GM19099 (cell line): Measurements from ENCODE around the gene HNRNPA0.

Experiments
- POLR2A ChIP-seq: IDR thresholded peaks from 3 replicates; pipeline ENCODE4 v1.6.1; 2011; ENCODE audit warnings: low read depth; ENCODE audit not compliant: insufficient read length; ENCODE audit errors: extremely low read depth

HNRNPA0 gene

DNA sequence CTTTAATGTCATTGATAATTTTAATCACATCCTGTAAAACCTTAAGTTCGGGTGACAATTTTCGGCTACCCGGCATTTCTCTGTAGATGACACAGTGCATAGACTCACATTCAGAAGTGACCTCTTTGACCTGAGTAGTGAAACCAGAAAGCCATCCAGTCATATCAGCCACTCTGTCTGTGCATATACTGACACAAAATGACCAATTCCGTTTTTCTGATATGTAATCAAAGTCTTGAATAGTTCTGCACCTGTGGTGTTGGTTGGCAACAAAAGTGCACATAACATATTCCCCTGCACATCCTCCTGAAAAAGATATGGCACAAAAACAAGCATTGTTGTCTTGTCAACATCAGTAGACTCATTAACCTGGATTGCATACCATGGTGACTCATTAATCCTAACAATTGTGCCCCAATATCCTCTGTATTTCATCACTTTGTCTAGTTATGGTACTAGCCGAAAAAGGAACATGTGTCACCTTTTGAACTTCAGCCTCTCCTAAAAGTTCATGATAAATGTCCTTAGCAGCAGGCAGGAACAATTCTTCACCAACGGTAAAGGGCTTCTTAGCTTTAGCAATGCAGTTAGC is 4.6 kb upstream of the HNRNPA0 start:
- TF ChIP-seq POLR2A, result no peak

DNA sequence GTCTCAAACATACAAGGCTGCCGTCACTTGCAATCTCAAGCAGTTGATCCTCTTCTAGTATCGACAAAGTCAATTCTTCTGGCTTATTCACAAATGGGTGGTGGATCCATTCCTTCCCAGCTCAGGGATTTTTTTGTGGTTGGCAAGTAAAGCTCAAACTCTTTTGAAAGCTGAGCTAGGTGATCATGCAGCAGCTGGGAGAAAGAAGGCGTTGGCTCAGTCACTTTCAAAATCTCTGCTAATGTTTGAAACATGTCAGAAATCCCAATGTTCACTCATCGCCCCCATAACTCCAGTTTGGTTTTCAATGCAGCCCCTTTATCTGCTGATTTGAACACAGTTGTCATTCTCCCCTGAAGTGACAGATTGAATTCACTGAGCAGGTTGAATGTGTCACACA is 4.0 kb upstream of the HNRNPA0 start:
- TF ChIP-seq POLR2A, result no peak

GRCh38 chr5:137757634-137758033 is 3.5 kb upstream of the HNRNPA0 start:
- TF ChIP-seq POLR2A, result no peak

DNA sequence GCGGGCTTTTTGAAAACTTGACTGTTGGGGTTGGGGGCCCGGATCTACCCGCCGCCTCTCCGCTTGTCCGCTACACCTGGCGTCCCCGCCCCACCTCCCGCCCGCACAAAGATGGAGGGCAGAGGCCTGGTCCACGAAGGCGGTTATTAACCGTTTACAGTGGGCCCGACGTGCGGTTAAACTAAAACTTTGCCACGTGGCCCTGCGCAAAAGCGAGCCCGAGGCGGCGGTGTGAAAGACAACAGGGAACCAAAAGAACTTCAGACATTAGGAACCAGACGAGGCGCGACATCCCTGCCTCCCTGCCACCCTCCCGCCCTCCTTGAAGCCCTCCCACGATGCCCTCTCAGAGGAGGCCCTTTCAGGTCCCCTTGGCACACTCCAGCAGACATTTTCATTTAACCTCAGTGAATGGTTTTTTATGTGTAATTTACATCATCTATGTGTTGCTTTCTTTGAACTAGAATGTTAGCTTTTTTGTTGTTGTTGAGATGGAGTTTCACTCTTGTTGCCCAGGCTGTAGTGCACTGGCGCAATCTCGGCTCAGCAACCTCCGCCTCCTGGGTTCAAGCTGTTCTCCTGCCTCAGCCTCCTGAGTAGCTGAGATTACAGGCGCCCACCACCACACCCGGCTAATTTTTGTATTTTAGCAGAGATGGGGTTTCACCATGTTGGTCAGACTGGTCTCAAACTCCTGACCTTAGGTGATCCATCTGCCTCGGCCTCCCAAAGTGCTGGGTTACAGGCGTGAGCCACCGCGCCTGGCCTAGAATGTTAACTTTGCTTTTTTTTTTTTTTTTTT is 999 bp upstream of the HNRNPA0 start:
- TF ChIP-seq POLR2A, result no peak

- no peak for TF ChIP-seq POLR2A
Measured at GRCh38 chr5:137753691-137754187, 424 bp downstream of the HNRNPA0 start.

- no peak for TF ChIP-seq POLR2A
Measured at GRCh38 chr5:137752905-137753690, 1.1 kb downstream of the HNRNPA0 start.

GRCh38 chr5:137751869-137752491 is 2.2 kb downstream of the HNRNPA0 start:
- no peak for TF ChIP-seq POLR2A

- TF ChIP-seq POLR2A, result no peak
Measured at GRCh38 chr5:137750436-137750835, 3.7 kb downstream of the HNRNPA0 start.

GRCh38 chr5:137747848-137748247 is 6.3 kb downstream of the HNRNPA0 start:
- no peak for TF ChIP-seq POLR2A

- TF ChIP-seq POLR2A, result no peak
Measured at GRCh38 chr5:137743031-137743640, 11.0 kb downstream of the HNRNPA0 start.

GRCh38 chr5:137741718-137742117 is 12.4 kb downstream of the HNRNPA0 start:
- TF ChIP-seq POLR2A, result no peak

DNA sequence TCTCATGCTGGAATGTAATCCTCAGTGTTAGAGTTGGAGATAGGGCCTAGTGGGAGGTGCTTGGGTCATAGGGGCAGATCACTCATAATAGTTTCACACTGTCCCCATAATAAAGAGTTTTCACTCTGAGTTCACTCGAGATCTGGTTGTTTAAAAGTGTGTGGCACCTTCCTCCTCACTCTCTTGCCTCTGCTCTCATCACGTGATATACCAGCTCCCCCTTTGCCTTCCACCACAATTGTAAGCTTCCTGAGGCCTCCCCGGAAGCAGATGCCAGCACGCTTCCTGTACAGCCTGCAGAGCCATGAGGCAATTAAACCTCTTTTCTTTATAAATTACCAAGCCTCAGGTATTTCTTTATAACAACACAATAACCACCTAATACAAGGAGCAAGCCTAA is 14.4 kb downstream of the HNRNPA0 start:
- TF ChIP-seq POLR2A, result no peak

DNA sequence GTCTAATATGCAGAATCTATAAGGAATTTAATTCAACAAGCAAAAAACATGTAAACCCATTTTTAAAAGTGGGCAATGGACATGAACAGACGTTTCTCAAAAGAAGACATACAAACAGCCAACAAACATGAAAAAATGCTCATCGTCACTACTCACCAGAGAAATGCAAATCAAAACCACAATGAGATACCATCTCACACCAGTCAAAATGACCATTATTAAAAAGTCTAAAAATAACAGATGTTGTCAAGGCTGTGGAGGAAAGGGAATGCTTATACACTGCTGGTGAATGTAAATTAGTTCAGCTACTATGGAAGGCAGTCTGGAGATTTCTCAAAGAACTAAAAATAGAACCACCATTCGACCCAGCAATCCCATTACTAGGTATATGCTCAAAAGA is 15.2 kb downstream of the HNRNPA0 start:
- TF ChIP-seq POLR2A, result no peak

- TF ChIP-seq POLR2A, result no peak
Measured at GRCh38 chr5:137737349-137738131, 16.6 kb downstream of the HNRNPA0 start.
